Measurements from ENCODE around the gene ESR1. TPM values are rescaled to one million over a fixed set of nuclear protein-coding genes. Genes with fewer than 3 reads are reported as not detected.

The ESR1 gene
- total and polyA plus RNA-seq, 12 donors = 0.28 to 9.4 (median 3.8) TPM

GRCh38 chr6:152094276-152094675 is 286.8 kb downstream of the ESR1 start:
- Histone ChIP-seq H3K9me3 (replicated peaks in 1 of 3) (no peaks in the 10 kb centered on the region), H3K27ac (peak overlapping the region in 3 of 5 donors; percentile 72 to 90 (median 81)), H3K4me1 (replicated peaks in 1 of 2) (peaks cover 5 to 14% of the 10 kb centered on the region in 2 donors), H3K4me3 (no peak overlapping the region), H3K27me3 (no peaks in the 10 kb centered on the region), H3K36me3 (replicated peaks in 1 of 2) (no peaks in the 10 kb centered on the region)
- WGBS, 4 donors = 93 to 98% (median 95%) methylated on average over 4 of the region's 4 CpGs
- no peak for TF ChIP-seq POLR2A (IDR thresholded peaks at IDR 0.05)
- TF ChIP-seq, protein P1, sequence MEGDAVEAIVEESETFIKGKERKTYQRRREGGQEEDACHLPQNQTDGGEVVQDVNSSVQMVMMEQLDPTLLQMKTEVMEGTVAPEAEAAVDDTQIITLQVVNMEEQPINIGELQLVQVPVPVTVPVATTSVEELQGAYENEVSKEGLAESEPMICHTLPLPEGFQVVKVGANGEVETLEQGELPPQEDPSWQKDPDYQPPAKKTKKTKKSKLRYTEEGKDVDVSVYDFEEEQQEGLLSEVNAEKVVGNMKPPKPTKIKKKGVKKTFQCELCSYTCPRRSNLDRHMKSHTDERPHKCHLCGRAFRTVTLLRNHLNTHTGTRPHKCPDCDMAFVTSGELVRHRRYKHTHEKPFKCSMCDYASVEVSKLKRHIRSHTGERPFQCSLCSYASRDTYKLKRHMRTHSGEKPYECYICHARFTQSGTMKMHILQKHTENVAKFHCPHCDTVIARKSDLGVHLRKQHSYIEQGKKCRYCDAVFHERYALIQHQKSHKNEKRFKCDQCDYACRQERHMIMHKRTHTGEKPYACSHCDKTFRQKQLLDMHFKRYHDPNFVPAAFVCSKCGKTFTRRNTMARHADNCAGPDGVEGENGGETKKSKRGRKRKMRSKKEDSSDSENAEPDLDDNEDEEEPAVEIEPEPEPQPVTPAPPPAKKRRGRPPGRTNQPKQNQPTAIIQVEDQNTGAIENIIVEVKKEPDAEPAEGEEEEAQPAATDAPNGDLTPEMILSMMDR (IDR thresholded peaks at IDR 0.05) = no peak
- DNase-seq = no peak
- intact Hi-C loops (cut with DNase I) = no loop called here

DNA sequence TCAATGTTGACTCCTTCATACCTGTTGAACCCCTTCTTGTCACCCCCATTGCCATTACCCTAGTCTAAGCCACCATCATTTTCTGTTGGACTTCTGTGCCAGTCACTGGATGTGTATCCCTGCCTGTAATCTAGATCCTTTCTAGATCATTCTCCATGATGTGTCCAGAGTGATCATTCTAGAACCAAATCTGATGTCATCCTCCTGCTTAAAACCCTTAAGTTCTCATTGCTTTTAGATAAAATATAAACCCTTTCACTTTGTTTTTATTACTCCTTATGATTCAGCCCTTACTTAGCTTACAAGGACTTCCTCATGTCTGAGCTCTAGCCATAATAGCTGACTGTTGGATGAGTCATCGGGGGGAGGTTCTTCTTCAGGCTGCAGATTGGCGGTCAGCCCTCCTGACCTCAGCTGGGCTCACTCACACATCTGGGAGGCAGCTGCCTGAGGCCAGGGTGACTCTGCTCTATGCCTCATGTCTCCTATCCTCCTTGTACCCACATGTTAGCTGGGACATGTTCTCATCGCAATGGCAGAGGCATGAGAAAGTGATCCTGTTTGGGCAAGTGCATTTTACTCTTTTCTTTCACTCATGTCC is 287.6 kb downstream of the ESR1 start:
- Histone ChIP-seq H3K4me3 (no peak overlapping the region), H3K9me3 (replicated peaks in 1 of 3) (no peaks in the 10 kb centered on the region), H3K4me1 (replicated peaks in 1 of 2) (peaks cover 5 to 14% of the 10 kb centered on the region in 2 donors), H3K36me3 (replicated peaks in 1 of 2) (no peaks in the 10 kb centered on the region), H3K27me3 (no peaks in the 10 kb centered on the region), H3K27ac (peak overlapping the region in 4 of 5 donors; percentile 47 to 90 (median 76))
- WGBS, 4 donors = 28 to 43% (median 42%) methylated on average over 3 of the region's 3 CpGs
- intact Hi-C loops (cut with DNase I) = no loop called here
- peak in 1 of 2 donors; percentile 36 for TF ChIP-seq POLR2A (IDR thresholded peaks at IDR 0.05)
- TF ChIP-seq, protein P1 (IDR thresholded peaks at IDR 0.05) = no peak
- DNase-seq = peak; percentile 88 to 96 (median 95)

DNA sequence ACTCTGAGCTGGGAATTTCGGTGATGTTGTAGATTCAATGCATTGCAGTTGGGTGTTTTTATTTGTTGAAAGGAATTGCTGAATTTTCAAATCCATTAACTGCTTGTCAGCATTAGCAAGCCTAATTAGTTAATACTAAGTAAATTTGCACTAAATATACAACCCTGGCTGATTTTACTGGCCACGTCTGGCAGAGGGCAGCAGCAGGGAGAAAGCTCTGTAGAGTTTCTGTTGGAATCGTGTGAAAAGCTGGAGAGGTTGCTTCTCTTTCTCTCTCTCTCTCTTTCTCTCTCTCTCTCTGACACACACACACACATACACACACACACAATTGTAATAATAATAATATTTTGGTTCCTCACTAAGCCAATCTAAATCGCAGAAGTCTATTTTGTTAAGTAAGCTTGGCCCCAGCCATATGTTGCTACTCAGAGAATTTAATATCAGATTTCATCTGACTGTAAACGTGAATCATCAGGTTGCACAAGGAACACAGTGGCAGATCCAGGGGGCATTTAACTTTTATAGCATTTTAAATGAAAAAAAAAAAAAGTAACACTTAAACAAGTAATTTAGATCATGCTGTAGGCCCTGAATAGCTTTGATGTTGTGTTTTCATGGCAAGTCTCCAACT is 289.5 kb downstream of the ESR1 start:
- Histone ChIP-seq H3K4me1 (replicated peaks in 1 of 2) (peaks cover 5 to 14% of the 10 kb centered on the region in 2 donors), H3K9me3 (replicated peaks in 1 of 3) (no peaks in the 10 kb centered on the region), H3K4me3 (no peak overlapping the region), H3K27ac (peak overlapping the region in 2 of 5 donors; percentile 2 to 47), H3K27me3 (no peaks in the 10 kb centered on the region), H3K36me3 (replicated peaks in 1 of 2) (no peaks in the 10 kb centered on the region)
- TF ChIP-seq, protein P1 (IDR thresholded peaks at IDR 0.05) = no peak
- no peak for TF ChIP-seq POLR2A (IDR thresholded peaks at IDR 0.05)
- no peak for DNase-seq
- intact Hi-C loops (cut with DNase I) = no loop called here
- WGBS, 4 donors = 49 to 61% (median 56%) methylated on average over 5 of the region's 5 CpGs

DNA sequence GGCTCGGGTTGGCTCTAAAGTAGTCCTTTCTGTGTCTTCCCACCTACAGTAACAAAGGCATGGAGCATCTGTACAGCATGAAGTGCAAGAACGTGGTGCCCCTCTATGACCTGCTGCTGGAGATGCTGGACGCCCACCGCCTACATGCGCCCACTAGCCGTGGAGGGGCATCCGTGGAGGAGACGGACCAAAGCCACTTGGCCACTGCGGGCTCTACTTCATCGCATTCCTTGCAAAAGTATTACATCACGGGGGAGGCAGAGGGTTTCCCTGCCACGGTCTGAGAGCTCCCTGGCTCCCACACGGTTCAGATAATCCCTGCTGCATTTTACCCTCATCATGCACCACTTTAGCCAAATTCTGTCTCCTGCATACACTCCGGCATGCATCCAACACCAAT is 291.2 kb downstream of the ESR1 start:
- no peak overlapping the region for H3K4me3 ChIP-seq
- TF ChIP-seq, protein P1 (IDR thresholded peaks at IDR 0.05) = no peak
- TF ChIP-seq POLR2A (IDR thresholded peaks at IDR 0.05) = no peak
- H3K9me3 ChIP-seq (replicated peaks in 1 of 3) = no peaks in the 10 kb centered on the region
- intact Hi-C loops (cut with DNase I) = no loop called here
- peaks cover 5 to 14% of the 10 kb centered on the region in 2 donors for H3K4me1 ChIP-seq (replicated peaks in 1 of 2)
- no peak overlapping the region for H3K27ac ChIP-seq
- 92 to 95% (median 93%) methylated on average over 8 to 14 of the region's 14 CpGs for WGBS, 4 donors
- H3K36me3 ChIP-seq (replicated peaks in 1 of 2) = no peaks in the 10 kb centered on the region
- H3K27me3 ChIP-seq = no peaks in the 10 kb centered on the region
- DNase-seq = no peak
